NCI-H460 (cell line): ENCODE measurements around the gene SDK2. TPM values are rescaled to one million over a fixed set of nuclear protein-coding genes. Genes with fewer than 3 reads are reported as not detected.

Source experiments
- DNase-seq: peaks from one replicate; pipeline ENCODE4 v3.0.0-alpha.2; 2016; ENCODE audit warnings: low read depth; ENCODE audit errors: extremely low read depth
- total RNA-seq: library from RNA; depleted of rRNA; stranded (reverse); fragments of >200 nt; shearing (Covaris generic); gene quantifications from 2 replicates; pipeline ENCODE4 v1.2.3, GENCODE V29; 2014

The SDK2 gene
- total RNA-seq, 1 experiment from 2014 or later, result 0.02 TPM

DNA sequence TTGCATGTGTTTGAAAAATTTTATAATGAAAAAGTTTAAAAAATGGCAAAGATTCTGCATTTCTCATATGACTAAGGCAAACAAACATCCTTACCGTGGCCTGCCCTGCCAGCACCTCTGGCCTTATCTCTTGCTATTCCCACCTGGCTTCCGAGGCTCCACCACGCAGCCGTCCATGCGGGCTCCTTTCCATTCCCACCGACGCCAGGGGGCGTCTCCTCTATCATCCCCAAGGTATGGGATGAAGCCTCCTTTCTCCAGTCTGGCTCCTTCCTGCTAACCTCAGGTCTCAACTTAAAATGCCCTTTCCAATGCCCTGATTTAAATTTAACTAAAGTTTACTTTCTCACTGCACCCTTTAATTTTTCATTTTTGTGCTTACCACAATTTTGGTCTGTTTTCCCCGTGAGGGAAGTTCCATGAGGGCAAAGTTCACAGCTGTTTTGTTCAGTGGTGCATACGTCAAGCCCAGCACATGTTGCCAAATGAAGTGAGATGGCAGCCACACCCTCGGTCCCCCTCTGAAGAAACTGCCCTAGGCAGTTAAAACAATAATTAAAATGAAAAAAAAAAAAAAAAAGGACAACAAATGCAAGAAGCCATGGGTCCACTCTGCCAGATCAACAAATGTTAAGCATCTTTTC lies 13.3 kb upstream of the SDK2 start:
- DNase-seq, result peak; percentile 47

DNA sequence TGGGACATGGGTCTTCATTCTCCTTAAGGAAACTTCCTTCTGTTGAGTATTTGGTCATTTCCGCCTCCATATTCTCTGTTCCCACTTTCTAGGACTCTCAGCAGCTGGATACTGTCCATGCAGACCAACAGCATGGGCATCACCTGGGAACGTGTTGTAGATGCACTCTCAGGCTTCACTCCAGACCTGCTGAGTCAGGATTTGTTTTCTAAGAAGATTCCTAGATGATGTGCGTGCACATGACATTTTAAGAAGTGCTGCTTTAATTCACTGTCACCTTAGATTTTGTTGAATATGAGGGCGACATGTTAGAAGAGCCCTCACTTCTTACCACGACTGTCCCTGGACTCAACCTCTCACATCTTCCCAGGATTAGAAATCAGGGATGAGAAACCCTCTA lies 10.0 kb upstream of the SDK2 start:
- DNase-seq, result no peak

DNA sequence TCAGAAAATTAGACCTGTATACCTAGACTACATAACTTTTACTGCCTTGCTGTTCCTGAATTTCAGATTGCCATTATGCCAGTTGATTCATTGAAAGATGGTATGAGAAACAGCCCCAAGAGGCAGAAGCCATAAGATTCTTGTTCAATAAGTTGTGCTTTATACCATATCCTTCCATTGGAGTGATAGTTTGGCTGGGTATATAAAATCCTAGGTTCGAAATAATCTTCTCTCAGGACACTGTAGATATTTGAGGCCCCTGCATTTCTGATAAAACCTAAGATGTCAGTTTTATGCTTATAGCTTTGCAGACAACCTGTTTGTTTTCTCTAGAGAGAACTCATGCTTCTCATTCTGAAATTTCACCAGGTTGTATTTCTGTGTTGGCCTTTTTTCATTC lies 9.6 kb upstream of the SDK2 start:
- no peak for DNase-seq

DNA sequence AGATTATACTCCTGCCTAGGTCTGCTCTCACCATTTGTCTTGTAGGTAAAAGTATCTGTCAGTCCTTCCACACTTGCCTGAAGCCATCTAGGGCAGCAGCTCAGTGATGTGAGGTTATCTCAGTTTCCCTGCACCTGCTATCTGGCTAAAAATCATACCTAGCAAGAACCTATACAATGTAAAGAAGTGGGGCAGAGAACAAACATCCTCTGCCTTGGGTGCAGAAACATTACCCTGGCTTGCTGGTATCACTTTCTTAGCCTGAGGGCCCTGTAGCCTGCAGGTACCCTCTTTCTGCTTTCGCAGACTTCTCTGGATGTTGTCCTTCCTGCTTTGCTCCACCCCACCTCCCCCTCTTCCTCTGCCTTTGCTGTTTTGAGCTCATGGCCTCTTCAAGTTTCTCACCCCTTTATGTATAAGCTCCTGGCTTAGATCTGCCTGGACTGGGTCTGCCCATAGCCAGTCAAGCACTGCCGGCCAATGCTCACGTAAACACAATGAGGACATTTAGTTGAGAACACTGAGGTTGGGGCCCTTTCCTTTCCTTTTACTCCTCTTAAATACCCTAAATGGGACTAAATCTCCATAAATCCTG lies 8.7 kb upstream of the SDK2 start:
- DNase-seq, result no peak

DNA sequence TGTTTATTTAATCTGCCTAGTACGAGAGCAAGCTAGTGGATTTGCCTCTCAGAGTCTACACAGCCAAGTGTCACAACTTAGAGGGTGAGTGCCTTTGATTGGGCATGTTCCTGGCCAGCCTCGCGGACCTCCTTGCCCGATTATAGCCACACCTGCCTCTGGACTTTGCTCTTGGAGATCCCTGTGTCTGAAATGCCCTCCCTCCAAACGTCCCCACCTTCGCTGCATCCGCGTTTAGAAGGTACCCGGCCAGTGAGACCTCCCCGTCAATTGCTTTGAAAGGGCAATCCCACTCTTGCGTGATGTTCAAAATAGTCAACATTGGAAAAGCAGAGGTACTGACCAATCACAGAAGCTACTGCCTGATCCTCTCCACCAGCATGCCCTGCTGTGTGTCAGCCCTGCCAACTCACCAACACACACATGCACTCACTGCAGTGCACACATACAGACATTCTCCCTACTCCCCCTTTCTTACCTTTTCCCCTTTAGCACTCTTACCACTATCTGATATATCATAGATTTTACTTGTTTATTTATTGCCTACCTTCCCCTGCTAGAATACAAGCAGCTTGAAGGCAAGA lies 6.5 kb upstream of the SDK2 start:
- no peak for DNase-seq

DNA sequence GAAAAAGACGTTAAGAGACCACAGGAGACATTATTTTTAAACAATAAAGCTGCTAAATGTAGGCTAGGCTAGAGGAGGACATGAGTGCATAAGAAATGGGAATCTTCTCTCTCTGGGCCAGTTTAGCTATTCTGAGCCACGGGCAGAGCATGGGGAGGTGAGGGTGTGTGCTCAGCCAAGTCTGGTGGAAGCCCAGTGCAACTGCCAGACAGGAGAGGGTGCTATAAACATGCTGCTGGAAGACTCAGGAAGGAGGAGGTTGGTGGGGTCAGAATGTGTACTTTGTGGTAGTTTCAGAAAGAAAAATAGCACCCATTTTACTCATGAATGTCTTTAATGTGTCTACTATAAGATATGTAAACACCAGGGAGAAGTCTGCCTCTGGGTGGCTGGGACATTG lies 5.9 kb upstream of the SDK2 start:
- DNase-seq, result no peak

DNA sequence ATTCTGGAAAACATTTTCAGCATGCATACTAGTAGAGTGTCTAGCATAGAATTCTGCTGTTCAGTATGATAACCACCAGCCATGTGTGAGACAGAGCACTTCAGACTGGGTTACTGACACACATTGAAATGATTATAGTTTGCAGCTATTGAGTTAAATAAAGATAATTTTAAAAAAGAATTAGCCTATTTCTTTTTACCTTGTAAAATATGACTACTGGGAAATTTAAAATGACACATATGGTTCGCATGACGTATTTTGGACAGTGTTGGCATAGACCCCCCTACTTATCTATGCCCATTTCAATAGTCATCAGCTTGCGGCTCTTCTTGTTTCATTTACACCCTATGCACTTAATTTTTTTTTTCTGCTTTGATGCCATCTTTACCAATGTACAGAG lies 4.7 kb upstream of the SDK2 start:
- no peak for DNase-seq

DNA sequence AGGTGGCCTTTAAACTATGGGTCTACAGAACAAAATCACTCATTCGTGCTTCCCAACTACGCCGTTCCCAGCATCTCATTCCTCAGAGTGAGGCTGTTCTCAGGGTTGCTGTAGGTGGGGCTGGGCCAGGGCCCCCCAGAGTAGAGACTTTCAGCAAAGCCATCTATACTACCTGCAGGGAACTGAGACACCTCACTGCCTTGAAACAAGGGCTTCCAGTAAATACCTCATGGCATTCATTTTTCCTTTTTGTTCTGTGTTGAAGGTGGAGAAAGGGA lies 4.2 kb upstream of the SDK2 start:
- DNase-seq, result no peak

DNA sequence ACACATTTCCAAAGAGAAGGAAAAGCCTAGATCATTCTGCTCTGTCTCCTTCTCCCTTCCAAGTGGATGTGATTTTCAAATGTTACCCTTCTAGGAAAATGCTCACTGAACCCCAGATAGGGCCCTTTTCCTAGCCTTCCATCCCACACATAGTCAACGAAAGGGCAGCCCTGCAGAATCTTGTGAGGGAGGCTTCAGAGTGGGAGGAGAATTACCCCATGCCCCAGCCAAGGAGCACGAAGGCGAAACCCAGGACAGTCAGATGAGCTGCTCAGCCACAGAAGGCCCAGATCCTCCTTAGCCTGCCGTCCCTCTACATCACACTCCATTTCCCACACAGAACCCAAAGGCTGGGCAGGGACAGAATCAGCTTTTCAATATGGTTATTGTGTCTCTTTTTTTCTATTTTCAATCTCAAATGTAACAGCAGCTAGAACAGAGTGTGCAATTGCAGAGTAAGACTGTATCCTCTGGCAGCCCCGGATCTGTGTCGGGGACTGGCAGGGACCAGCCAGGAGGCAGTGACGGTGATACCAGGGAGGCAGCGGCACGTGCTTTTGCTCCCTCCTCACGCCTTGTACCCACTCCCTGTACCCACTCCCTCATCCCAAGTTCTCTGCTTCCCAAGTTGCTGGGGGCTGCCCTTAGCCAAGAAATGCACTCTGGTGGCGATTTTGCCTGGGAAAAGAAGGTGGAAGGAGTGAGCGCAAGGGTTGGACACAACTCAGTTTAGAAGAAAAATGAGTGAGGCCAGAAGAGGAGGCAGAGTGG lies 3.7 kb upstream of the SDK2 start:
- no peak for DNase-seq

DNA sequence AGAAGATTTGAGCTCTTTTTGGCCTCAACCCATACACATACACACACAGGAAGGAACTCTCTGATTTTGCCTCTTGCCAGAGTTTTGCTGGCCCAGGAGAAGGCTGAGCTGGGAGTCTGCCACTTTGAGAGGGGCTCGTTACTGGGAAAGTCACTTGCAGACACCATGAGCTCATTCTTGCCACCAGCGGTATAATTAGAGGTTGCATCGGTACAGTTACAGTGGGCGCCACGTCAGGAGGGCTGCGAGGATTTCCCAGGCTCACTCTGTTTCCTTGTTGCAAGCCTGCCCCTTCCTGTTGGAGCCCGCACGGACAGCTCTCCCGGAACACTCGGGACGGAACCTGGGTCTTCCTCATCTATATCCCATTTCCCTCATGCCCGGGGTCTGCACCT lies 3.1 kb upstream of the SDK2 start:
- DNase-seq, result no peak

DNA sequence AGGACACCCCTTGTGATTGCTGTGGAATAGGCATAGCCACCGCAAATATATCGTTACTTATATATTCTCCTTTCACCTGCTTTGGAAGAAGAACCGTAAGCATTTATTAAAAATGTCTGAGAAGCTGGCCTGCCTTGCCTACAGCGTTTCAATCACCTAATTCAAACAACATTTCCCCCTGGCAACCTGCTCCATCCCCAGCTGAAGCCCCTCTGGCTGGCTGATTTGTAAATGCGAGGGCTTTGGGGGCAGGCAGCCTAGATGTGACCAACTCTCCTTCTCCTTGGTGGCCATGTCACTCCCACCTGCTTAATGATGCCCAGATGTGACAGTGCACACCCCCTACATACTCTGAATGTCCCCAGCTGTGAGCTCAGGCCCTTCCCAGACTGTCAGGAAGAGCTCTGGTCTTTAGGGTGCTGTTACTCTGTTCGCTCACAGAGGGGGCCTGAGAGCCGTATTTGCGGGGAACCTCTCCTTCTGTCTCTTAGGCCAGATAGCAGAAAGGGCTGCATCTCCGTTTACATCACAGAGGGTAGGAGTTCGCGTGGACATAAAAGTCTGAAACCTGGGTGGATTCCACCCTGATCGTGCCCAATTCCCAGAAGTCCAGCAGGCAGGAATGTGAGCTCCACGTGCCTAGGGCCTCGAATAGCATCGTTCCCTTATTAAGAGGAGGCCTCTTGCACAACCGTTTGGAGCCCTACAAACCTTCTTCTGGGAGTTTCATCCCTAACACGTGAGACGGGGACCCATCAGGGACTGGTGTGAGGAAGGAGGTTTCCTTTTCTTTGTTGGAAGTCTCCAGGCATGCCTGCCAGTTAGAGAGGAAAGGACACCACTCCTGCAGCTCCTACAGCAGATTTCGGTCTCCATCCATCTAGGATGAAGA lies 2.4 kb upstream of the SDK2 start:
- DNase-seq, result no peak

DNA sequence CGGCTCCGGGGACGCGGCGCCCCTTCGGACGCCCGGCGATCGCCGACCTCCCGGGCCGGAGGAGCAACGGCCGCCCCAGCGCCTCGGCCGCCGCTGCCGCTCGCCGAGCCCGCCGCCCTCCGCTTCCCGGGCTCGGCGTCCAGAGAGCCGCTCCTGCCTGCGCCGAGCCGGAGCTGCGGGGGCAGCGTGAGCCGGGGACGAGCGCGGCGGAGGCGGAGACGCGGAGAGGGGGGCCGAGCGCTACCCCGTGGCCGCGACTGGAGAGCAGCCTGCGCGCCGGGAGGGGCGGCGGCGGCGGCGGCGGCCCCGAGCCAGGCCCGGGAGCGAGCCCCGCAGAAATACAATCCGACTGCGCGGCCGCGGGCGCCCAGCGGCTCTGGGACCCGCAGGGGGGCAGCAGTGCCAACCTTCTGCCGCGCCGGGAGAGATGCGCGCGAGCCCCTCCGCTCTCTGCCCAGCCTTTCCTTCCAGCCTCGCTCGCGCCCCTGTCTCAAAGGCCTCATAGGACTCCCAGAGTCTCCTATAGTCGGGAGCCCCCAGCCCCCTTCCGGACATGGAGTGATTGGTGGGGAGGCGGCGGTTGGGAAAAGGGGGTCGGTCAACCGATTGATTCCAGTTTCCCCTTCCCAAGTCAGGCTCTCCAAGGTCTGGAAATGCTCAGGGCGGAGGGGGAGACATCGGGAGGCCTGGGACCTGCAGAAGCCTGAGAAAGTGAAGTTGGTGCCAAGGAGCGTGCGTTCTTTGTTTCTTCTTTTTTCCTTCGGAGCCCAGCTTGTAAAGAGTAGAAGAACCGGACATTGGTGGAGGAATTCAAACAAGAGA lies 1.0 kb upstream of the SDK2 start:
- DNase-seq, result peak; percentile 6

DNA sequence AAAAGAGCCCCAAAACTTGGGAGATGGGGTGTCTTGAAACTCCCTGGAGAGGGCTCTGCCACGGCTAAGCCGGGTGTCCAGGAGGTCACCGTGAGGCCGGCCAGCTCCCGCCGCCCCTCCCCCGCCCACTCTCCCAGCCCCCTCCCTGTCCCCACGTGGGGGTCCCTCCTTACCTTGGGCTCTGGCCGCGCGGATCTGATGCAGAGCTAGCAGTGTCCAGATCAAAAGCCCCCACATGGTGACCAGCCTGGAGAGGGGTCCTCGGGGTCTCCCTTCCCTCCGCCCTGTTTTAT lies 447 bp downstream of the SDK2 start:
- no peak for DNase-seq

DNA sequence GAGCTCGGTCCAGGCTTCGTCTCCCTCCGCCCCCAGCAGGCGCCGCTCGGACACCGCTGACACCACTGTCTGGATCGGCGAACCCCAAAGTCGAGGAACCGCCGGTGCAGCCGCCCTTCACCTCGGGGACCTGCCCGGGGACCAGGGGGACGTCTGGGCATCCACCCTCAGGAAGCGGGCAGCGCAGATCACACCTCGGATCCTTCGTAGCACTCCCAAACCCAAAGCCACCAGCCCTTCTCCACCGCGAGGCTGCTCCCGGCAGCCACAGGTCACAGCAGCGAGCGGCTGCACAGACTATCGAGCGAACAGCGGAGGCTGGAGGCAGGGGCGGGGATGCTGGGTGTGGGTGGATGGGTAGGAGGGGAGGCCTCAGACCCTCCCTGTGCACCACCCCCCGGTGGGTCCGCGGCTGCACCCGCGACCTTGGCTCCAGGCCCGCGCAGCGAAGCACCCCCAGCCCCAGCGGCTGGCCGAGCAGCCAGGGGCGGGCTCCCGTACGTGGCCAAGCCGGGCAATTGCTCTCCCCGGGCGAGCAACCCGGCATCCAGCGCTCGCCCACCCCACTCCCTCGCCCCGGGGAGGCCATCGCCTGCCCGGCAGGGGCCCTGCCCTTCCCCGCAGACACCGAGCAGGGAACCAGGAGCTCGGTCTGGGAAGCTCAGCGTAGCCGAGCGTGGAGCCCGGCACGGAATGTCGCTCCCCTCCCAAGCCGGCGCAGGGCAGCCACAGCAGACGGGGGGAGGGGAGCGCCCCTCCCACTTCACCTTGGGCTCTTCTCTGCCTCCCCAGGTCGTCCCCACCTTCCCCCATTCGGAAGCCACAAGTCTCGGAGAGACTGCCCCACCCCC lies 1.0 kb downstream of the SDK2 start:
- DNase-seq, result no peak

DNA sequence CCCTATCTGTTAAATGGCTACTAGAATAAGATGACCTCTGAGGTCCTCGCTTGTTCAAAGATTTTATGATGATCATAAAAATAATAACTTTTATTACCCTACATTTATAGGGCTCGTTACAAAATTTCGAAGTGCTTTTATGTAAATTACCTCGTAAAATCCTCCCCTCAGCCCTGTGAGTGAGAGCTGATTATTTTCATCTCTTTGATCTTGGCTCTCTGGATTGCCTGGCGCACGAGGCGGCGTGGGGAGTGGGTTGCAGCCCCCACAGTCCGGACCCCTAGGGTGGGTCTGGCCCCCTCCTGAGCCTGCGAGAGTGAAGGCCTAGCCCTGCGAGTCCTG lies 1.6 kb downstream of the SDK2 start:
- DNase-seq, result no peak

DNA sequence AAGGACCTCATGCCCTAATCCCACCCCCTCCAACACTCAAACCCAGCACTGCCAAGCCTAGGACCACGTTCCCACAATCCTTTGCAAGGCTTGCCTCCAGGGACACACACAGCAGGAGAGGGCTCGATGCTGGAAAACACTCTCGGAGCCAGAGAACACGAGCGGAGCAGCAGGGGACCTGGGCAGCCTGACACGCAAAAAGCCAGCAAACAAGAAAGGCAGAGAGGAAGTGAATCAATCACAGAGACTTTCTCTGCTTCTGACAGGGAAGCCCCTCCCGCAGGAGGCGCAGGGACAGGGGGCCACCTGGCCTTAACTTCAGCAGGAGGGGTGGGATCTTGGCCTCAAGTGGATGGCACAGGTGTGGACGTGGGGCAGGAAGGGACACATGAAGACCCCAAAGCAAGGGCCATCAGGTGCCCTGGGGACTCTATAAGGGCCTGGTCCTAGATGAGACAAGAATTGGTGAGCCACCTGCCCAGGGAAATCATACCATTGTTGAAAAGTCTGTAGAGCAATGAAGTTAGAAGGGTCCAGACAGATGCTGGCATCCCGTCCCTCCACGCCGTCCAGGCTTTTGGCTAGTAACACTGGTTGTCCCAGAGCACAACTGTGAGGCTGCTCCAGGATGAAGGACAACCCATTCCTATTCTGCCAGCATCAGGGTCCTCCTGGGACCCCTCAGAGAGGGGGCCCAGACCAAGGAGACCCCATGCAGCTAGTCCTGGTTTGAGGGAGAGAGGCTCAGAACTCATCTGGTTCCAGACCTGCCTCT lies 2.2 kb downstream of the SDK2 start:
- no peak for DNase-seq

DNA sequence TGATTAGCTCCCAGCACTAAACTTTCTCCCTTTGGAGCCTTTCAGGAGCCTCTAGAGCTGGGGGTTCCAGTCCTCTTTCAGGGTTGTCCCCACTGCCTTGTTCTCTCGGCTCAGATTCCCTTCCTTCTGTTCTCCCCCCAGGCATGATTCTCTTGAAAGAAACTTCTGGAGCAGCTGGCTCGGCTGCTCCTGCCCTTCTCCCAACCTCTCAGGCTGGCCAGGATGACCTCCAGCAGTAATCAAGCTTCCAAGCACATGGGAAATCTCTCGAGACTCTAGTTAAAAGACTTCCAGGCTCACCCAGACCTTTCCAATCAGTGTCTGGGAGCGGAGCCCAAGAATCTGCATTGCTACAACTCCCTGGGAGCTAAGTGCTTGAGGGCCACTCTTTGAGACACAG lies 3.6 kb downstream of the SDK2 start:
- DNase-seq, result no peak

DNA sequence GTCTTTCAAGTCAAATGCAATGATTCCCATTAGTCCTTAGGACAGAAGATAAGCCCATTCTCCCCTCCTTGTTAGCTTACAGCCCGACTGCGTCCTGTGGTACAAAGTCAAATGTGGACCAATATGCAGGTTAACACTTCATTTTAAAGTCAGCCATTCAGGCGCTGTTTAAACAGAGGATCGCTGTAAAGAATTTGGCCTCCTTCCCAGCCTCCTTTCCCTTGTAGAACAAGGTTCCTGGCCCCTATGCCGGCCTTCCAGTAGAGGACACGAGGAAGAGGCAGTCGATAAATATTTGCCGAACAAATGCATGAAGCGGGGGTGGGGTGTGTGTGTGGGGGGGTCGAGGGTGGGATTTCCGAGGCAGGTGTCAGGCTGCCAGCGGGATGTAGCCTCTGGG lies 4.3 kb downstream of the SDK2 start:
- DNase-seq, result no peak

DNA sequence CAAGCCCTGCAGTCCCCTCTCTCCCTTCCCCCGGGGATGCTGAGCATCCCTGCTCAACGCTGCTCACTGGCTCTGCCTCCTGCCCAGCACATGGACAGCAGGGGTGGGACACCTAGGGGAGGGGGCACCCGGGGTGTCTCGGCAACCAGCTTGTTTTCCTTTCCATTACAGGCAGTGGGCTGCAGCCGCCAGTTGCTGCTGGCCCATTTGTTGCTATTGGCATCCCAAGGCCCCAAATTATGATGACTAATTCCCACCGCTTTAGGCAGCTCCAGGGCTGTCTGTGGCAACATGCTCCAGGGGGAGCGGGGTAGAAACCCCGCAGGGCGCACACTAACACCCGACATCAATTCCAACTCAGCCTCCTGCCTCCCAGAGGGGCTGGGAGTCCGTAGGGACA lies 4.9 kb downstream of the SDK2 start:
- no peak for DNase-seq
